ENCODE data around the gene TOGARAM1. TPM values are rescaled to one million over a fixed set of nuclear protein-coding genes. Genes with fewer than 3 reads are reported as not detected.

TOGARAM1 gene
- total RNA-seq, 4 donors from 2014 or later = 6.3 to 19.1 (median 9.7) TPM

DNA sequence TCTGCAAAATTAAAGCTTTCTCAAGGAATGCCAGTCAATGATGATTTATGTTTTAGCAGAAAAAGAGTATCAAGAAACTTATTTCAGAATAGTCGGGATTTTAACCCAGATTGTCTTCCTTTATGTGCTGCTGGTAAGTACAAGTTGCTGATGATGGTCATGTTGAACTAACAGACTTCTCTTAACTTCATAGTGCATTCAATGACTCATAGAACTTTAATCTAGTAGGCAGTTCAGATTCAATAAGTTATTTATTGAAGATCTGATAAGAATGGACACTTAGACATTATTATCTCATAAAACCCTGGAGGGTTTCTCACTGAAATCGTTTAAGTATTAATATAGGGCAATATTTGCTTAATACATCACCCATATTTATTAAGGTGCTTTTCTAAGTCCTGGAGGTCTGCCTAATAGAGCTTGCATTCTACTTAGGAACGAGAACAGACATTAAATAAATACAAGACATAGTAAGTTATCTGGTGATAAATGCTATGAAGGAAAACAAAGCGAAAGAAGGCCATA lies 33.8 kb downstream of the TOGARAM1 start:
- no peak for ATAC-seq
- no peaks in the 10 kb centered on the region for H3K4me1 ChIP-seq
- H3K9me3 ChIP-seq = no peaks in the 10 kb centered on the region
- intact Hi-C loops (cut with DNase I; ENCODE audit: low total_unique reads) = no loop called here
- TF ChIP-seq POLR2A (IDR thresholded peaks at IDR 0.05) (no peak), CTCF (IDR thresholded peaks at IDR 0.05 in 4 of 5, conservative IDR thresholded peaks at IDR 0.05 in 1 of 5) (no peak)
- H3K27me3 ChIP-seq = no peaks in the 10 kb centered on the region
- H3K27ac ChIP-seq = no peak overlapping the region
- H3K4me3 ChIP-seq = no peak overlapping the region
- H3K36me3 ChIP-seq = no peaks in the 10 kb centered on the region
- in situ Hi-C loops (cut with MboI; ENCODE audit: low sequenced_read_pairs in 4 of 4) = no loop called here
- DNase-seq = no peak

DNA sequence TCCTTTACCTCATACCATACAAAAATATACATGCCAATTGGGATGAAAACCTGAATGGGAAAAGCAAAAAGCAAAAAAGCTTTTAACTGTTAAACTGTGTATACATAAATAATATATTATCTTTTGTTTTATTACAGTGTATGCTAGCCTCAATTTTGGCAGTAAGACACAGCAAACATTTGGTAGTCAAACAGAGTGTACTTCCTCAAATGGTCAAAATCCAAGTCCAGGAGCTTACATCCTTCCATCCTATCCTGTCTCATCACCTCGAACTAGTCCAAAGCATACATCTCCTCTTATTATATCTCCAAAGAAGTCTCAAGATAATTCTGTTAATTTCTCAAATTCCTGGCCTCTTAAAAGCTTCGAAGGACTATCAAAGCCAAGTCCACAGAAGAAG lies 41.9 kb downstream of the TOGARAM1 start:
- intact Hi-C loops (cut with DNase I; ENCODE audit: low total_unique reads) (no loop called here), in situ Hi-C loops (cut with MboI; ENCODE audit: low sequenced_read_pairs in 4 of 4) (no loop called here)
- TF ChIP-seq POLR2A (IDR thresholded peaks at IDR 0.05) (no peak), CTCF (IDR thresholded peaks at IDR 0.05 in 4 of 5, conservative IDR thresholded peaks at IDR 0.05 in 1 of 5) (no peak)
- Histone ChIP-seq H3K36me3 (peaks cover 0 to 16% of the 10 kb centered on the region in 2 donors), H3K9me3 (no peaks in the 10 kb centered on the region), H3K4me1 (no peaks in the 10 kb centered on the region), H3K4me3 (no peak overlapping the region), H3K27me3 (no peaks in the 10 kb centered on the region), H3K27ac (no peak overlapping the region)
- no peak for DNase-seq
- ATAC-seq = no peak

- TF ChIP-seq POLR2A (IDR thresholded peaks at IDR 0.05) (no peak), CTCF (IDR thresholded peaks at IDR 0.05 in 4 of 5, conservative IDR thresholded peaks at IDR 0.05 in 1 of 5) (no peak)
- in situ Hi-C loops (cut with MboI; ENCODE audit: low sequenced_read_pairs in 4 of 4) = no loop called here
These were observed 53.1 kb downstream of the TOGARAM1 start for GRCh38 chr14:45015133-45015532.

GRCh38 chr14:45028107-45028626 lies 66.2 kb downstream of the TOGARAM1 start:
- H3K27ac ChIP-seq = no peak overlapping the region
- no peak for ATAC-seq
- no peak overlapping the region for H3K4me3 ChIP-seq
- in situ Hi-C loops (cut with MboI; ENCODE audit: low sequenced_read_pairs in 4 of 4) (no loop called here), intact Hi-C loops (cut with DNase I; ENCODE audit: low total_unique reads) (no loop called here)
- H3K36me3 ChIP-seq = peaks cover 0 to 46% of the 10 kb centered on the region in 2 donors
- H3K9me3 ChIP-seq = no peaks in the 10 kb centered on the region
- TF ChIP-seq POLR2A (IDR thresholded peaks at IDR 0.05) = no peak
- TF ChIP-seq CTCF (IDR thresholded peaks at IDR 0.05 in 4 of 5, conservative IDR thresholded peaks at IDR 0.05 in 1 of 5) = no peak
- DNase-seq = no peak
- no peaks in the 10 kb centered on the region for H3K27me3 ChIP-seq
- H3K4me1 ChIP-seq = no peaks in the 10 kb centered on the region

More at GRCh38 chr14:45015133-45015532, 53.1 kb downstream of the TOGARAM1 start:
- intact Hi-C loops (cut with DNase I; ENCODE audit: low total_unique reads) = no loop called here
- Histone ChIP-seq H3K36me3 (peaks cover 0 to 31% of the 10 kb centered on the region in 2 donors), H3K27me3 (no peaks in the 10 kb centered on the region), H3K4me3 (no peak overlapping the region), H3K4me1 (no peaks in the 10 kb centered on the region), H3K9me3 (no peaks in the 10 kb centered on the region), H3K27ac (no peak overlapping the region)
- DNase-seq = no peak
- no peak for ATAC-seq

DNA sequence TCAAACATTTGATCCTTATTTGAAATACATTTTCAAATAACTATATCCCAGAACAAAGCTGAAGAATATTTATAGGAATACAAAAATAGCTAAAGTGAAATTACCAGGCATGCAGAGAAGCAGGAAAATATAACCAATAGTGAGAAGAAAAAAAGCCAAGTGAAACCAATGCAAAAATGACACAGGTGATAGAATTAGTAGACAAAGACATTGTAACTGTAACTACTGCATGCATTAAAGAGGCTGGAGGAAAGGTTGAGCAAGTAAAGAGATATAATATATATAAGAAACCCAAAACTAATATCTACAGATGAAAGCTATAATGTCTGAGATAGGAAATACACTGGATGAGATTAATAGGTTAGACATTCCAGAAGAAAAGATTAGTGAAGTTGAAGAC lies 72.7 kb downstream of the TOGARAM1 start:
- peaks cover 0 to 40% of the 10 kb centered on the region in 2 donors for H3K36me3 ChIP-seq
- H3K27me3 ChIP-seq = no peaks in the 10 kb centered on the region
- DNase-seq = no peak
- TF ChIP-seq CTCF (IDR thresholded peaks at IDR 0.05 in 4 of 5, conservative IDR thresholded peaks at IDR 0.05 in 1 of 5) (no peak), POLR2A (IDR thresholded peaks at IDR 0.05) (no peak)
- H3K4me1 ChIP-seq = no peaks in the 10 kb centered on the region
- H3K9me3 ChIP-seq = no peaks in the 10 kb centered on the region
- no peak overlapping the region for H3K27ac ChIP-seq
- intact Hi-C loops (cut with DNase I; ENCODE audit: low total_unique reads) (no loop called here), in situ Hi-C loops (cut with MboI; ENCODE audit: low sequenced_read_pairs in 4 of 4) (no loop called here)
- ATAC-seq = no peak
- no peak overlapping the region for H3K4me3 ChIP-seq

All from gastrocnemius medialis (tissue), 4 donors.